Duodenal mucosa (tissue), 2 donors: Measurements from ENCODE around the gene KRT26.
"Not testable (repeated sequence)": the region's sequence is repeated elsewhere in the genome, so short reads cannot be mapped to it uniquely, and the experiment has no call there.

Experiments used
- H3K27ac ChIP-seq: one replicate; pipeline ENCODE4 v1.7.0; 2013; ENCODE audit warnings: low read depth, low read length
- H3K27me3 ChIP-seq, 2 donors: one replicate each; pipeline ENCODE4 v1.7.0; 2013; ENCODE audit warnings: low read length in 2 of 2, control low read depth in 1 of 2; ENCODE audit not compliant: insufficient read depth in 2 of 2, control insufficient read depth in 1 of 2
- H3K36me3 ChIP-seq, 2 donors: one replicate each; pipeline ENCODE4 v1.7.0; 2013; ENCODE audit warnings: low read length in 2 of 2, control low read depth in 1 of 2; ENCODE audit not compliant: insufficient read depth in 2 of 2, control insufficient read depth in 1 of 2
- H3K4me1 ChIP-seq, 2 donors: one replicate each; pipeline ENCODE4 v1.7.0; 2013; ENCODE audit warnings: low read length in 2 of 2, control low read depth in 1 of 2; ENCODE audit not compliant: insufficient read depth in 2 of 2, control insufficient read depth in 1 of 2
- H3K4me3 ChIP-seq, 2 donors: one replicate each; pipeline ENCODE4 v1.7.0; 2013; ENCODE audit warnings: low read length in 2 of 2, low read depth in 1 of 2
- H3K9ac ChIP-seq, 2 donors: one replicate each; pipeline ENCODE4 v1.7.0; 2013; ENCODE audit warnings: low read length in 2 of 2, low read depth in 1 of 2
- H3K9me3 ChIP-seq, 2 donors: one replicate each; pipeline ENCODE4 v1.7.0; 2013; ENCODE audit warnings: low read length in 2 of 2, control low read depth in 1 of 2; ENCODE audit not compliant: control insufficient read depth in 1 of 2

The KRT26 gene

DNA sequence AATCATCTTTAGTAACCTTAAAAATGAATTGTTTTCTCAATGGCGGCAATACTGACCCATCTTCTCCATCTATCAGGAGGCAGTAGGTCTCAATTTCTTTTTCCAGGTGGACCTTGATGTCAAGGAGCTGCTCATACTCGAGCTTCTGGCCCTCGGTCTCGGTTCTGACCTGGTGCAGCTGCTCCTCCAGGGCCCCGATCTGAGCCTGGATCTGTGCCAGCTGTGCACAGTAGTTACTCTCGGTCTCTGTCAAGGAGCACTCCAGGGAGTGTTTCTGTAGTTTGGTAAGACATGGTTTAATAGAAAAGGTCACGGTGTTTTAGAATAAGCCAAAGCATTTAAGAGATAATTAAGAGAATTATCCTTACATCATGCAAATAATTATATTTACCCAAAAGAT, 5.5 kb upstream of the KRT26 start:
- H3K9ac ChIP-seq = no peak overlapping the region
- H3K9me3 ChIP-seq = no peaks in the 10 kb centered on the region
- H3K4me1 ChIP-seq = no peaks in the 10 kb centered on the region
- H3K4me3 ChIP-seq = no peak overlapping the region
- no peaks in the 10 kb centered on the region for H3K36me3 ChIP-seq
- H3K27ac ChIP-seq = no peak overlapping the region
- peaks cover 26 to 42% of the 10 kb centered on the region in 2 donors for H3K27me3 ChIP-seq

DNA sequence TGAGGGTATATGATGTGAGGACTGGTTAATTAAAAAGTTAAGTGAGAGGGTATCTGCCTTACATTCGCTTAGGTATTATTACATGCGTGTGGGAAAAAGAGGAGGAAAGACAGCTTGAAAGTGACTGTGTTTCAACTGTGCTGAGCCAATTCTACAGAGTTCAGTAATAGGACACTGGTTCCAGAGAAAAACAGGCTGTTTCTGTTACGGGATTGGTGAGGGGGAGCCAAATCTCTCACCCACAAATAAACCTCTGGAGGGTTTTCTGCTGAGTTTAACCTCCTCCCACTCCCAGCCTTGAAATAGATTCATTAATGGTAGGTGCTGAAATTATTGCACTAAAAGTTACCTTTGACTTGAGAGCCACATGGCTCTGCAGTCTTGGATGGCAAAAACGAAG, 3.9 kb upstream of the KRT26 start:
- no peak overlapping the region for H3K27ac ChIP-seq
- H3K4me3 ChIP-seq = no peak overlapping the region
- no peak overlapping the region for H3K9ac ChIP-seq
- H3K4me1 ChIP-seq = no peaks in the 10 kb centered on the region
- no peaks in the 10 kb centered on the region for H3K9me3 ChIP-seq
- no peaks in the 10 kb centered on the region for H3K36me3 ChIP-seq
- peaks cover 20 to 42% of the 10 kb centered on the region in 2 donors for H3K27me3 ChIP-seq

DNA sequence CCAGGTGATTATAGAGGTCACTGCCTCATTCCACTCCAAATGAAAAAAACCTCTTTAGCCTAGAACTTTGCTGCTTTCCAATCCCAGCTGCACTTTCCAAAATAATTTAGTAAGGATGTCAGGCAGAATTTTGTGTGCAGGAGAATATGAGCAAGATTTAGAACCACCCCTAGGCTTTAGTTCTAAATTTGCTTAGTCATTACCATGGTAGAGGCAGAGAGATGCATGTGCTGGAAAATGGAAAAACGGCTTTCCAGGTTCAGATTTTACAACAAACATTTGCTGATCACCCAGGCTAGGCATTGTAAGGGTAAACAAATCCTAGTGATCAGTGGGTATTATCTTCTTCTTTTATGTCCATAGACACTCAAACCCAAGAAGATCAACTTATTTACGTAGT, 6.3 kb downstream of the KRT26 start:
- no peaks in the 10 kb centered on the region for H3K4me1 ChIP-seq
- H3K27me3 ChIP-seq = peaks cover 5 to 12% of the 10 kb centered on the region in 2 donors
- no peak overlapping the region for H3K4me3 ChIP-seq
- H3K9ac ChIP-seq = no peak overlapping the region
- peaks cover 7 to 13% of the 10 kb centered on the region in 2 donors for H3K9me3 ChIP-seq
- no peak overlapping the region for H3K27ac ChIP-seq
- H3K36me3 ChIP-seq = no peaks in the 10 kb centered on the region

DNA sequence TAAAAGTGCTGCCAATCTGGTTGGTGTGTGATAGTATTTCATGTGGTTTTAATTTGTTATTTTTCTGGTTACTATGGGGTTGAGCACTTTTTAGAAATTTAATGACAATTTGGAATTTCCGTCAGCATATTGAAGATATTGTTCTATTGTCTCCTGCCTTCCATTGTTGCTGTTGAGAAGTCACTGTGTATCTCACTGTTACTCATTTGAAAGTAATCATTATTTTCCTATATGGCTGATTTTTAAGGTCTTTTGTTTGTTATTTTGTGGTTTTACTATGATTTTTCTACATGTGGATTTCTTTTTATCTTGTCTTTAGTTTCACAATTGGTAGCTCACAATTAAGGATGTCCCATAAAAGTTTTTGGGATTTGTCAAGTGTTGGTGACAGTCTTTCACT, 8.2 kb downstream of the KRT26 start:
- Histone ChIP-seq H3K9ac (no peak overlapping the region), H3K27me3 (peaks cover 5 to 12% of the 10 kb centered on the region in 2 donors), H3K27ac (no peak overlapping the region), H3K4me3 (no peak overlapping the region), H3K4me1 (no peaks in the 10 kb centered on the region), H3K9me3 (peaks cover 10 to 28% of the 10 kb centered on the region in 2 donors), H3K36me3 (no peaks in the 10 kb centered on the region)

DNA sequence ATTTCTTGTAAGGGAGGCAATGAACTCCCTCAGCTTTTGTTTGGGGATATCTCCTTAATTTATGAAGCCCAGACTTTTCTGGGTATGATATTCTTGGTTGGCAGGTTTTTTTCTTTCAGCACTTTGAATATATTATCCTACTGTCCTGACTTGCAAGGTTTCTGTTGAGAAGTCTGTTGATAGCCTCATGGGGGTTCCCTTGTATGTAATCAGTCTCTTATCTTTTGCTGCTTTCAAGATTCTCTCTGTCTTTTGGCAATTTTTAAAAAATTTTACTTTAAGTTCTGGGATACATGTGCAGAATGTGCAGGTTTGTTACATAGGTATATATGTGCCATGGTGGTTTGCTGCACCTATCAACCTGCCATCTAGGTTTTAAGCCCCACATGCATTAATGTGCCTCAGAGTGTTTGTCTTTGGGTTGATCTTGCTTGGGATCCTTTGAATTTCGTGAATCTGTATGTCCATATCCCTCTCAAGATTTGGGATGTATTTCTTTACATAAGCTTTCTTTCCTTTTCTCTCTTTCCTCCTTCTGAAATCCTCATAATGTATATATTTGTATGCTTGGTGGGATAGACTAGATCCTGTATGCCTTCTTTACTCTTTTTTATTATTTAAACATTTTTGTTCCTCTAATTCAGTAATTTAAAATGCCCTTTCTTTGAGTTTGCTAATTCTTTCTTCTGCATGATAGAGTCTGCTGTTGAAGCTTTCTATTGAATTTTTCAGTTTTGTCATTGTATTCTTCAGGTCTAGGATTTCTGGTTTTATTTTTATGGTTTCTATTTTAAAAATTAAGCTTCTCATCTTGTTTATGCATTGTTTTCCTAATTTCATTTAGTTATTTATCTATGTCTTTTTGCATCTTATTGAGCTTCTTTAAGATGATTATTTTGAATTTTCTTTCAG, 11.6 kb downstream of the KRT26 start:
- H3K4me1 ChIP-seq = no peaks in the 10 kb centered on the region
- no peaks in the 10 kb centered on the region for H3K36me3 ChIP-seq
- peaks cover 0 to 5% of the 10 kb centered on the region in 2 donors for H3K27me3 ChIP-seq
- no peak overlapping the region for H3K27ac ChIP-seq
- no peak overlapping the region for H3K4me3 ChIP-seq
- peaks cover 10 to 28% of the 10 kb centered on the region in 2 donors for H3K9me3 ChIP-seq
- H3K9ac ChIP-seq = no peak overlapping the region

DNA sequence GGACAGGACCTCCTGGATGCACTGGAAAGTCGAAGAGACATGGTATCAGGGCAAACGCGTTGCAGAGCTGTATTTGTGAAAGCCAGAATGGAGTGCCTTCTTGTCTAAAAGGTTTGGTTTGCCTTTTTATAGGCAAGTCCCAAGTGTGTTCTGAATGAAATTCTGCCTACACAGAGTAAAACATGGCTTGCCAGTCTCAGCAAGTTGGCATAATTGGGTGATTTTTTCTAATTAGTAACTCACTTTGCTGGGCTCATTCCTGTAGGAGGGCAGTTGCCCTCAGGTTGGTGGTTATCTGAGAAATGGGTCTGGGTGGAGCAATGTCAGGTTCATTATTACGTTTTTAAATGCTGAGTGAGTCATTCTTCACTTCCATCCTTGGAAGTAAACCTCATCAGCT, 16.8 kb downstream of the KRT26 start, which contains the start of gene KRT25:
KRT25 (minus strand) TSS at position 101 of the 400 bp plus-strand sequence; CDS start at position 41, 60 bp downstream.
- no peaks in the 10 kb centered on the region for H3K36me3 ChIP-seq
- no peaks in the 10 kb centered on the region for H3K4me1 ChIP-seq
- H3K9me3 ChIP-seq = peaks cover 0 to 10% of the 10 kb centered on the region in 2 donors
- no peak within 1 kb of the TSS for H3K27ac ChIP-seq
- H3K27me3 ChIP-seq = peaks cover 0 to 4% of the 10 kb centered on the region in 2 donors
- no peak within 1 kb of the TSS for H3K4me3 ChIP-seq
- no peak within 1 kb of the TSS for H3K9ac ChIP-seq

DNA sequence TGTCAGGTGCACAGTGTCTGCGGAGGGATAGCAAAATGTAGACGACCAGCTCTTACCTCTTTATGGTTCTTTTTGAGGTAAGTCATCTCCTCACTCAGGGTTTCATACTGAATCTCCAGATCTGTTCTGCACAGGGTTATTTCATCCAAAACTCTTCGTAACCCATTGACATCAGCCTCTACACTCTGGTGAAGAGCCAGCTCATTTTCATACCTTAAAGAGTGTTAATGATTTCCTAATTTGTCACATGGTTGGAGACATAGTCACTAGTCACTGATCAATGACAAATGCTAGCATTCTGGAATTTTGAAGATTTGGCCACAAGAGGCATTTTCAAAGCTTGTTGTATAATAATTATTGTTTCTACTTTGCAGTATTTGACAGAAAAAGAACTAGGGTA, 18.2 kb downstream of the KRT26 start:
- no peaks in the 10 kb centered on the region for H3K9me3 ChIP-seq

DNA sequence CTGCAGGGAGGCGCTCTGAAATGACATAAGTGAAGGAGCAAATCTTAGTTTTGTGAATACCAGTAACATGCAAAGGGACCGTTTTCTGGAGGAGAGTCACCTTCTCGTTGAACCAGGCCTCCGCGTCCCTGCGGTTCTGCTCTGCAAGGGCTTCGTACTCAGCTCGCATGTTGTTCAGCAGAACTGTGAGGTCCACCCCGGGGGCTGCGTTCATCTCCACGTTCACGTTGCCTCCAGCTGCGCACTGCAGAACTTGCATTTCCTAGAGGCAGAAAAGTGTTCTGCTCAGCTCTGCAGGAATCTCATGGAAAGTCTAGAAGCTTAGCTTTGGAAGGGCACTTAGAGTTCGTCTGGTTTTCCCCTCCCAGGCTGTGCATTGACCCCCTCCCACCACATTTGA, 20.9 kb downstream of the KRT26 start:
- no peaks in the 10 kb centered on the region for H3K9me3 ChIP-seq
- no peak overlapping the region for H3K4me3 ChIP-seq
- no peaks in the 10 kb centered on the region for H3K36me3 ChIP-seq
- H3K27ac ChIP-seq = no peak overlapping the region
- no peaks in the 10 kb centered on the region for H3K4me1 ChIP-seq
- peaks cover 4% of the 10 kb centered on the region in 2 donors for H3K27me3 ChIP-seq
- H3K9ac ChIP-seq = no peak overlapping the region

More for the DNA sequence above, 18.2 kb downstream of the KRT26 start:
- Histone ChIP-seq H3K9ac (no peak overlapping the region), H3K27me3 (peaks cover 0 to 4% of the 10 kb centered on the region in 2 donors), H3K27ac (no peak overlapping the region), H3K36me3 (no peaks in the 10 kb centered on the region), H3K4me3 (no peak overlapping the region), H3K4me1 (no peaks in the 10 kb centered on the region)

DNA sequence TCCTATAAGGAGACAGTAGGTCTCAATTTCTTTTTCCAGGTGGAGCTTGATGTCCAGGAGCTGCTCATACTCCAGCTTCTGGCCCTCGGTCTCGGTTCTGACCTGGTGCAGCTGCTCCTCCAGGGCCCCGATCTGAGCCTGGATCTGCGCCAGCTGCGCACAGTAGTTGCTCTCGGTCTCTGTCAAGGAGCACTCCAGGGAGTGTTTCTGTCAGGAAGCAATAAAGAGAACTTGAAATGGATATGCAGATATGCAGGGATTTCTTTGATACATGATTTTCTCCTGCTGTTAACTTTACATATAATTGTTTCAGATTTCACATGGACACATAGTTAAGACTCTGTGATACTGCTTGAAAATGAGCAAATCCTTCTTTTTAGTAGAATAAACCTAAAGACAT, 21.6 kb downstream of the KRT26 start:
- no peak overlapping the region for H3K27ac ChIP-seq
- H3K4me1 ChIP-seq = no peaks in the 10 kb centered on the region
- H3K27me3 ChIP-seq = peaks cover 4 to 8% of the 10 kb centered on the region in 2 donors
- H3K4me3 ChIP-seq = no peak overlapping the region
- H3K36me3 ChIP-seq = no peaks in the 10 kb centered on the region
- H3K9me3 ChIP-seq = no peaks in the 10 kb centered on the region
- no peak overlapping the region for H3K9ac ChIP-seq

DNA sequence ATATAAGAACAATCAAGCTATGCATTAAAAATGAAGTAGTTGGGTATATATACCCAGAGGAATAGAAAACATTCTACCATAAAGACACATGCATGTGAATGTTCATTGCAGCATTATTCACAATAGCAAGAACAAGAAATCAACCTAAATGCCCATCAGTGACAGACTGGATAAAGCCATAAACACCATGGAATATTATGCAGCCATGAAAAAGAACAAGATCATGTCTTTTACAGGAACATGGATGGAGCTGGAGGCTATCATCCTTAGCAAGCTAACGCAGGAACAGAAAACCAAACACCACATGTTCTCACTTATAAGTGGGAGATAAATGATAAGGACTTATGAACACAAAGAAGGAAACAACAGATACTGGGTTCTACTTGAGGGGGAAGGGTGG, 23.3 kb downstream of the KRT26 start:
- not testable (repeated sequence) for H3K4me3 ChIP-seq, H3K9me3 ChIP-seq, H3K27ac ChIP-seq, H3K9ac ChIP-seq, H3K4me1 ChIP-seq, H3K27me3 ChIP-seq, H3K36me3 ChIP-seq
